Mucosa of gallbladder (tissue), 1 donor: Measurements from ENCODE around the gene CNGA1. TPM values are rescaled to one million over a fixed set of nuclear protein-coding genes. Genes with fewer than 3 reads are reported as not detected.
"Not testable (repeated sequence)": the region's sequence is repeated elsewhere in the genome, so short reads cannot be mapped to it uniquely, and the experiment has no call there.

Experiments
- DNase-seq: peaks from one replicate; pipeline ENCODE4 v3.0.0-alpha.2; 2020; ENCODE audit warnings: low spot score
- total RNA-seq: library from RNA; stranded (reverse); gene quantifications from one replicate; pipeline ENCODE4 v1.2.1, GENCODE V29; 2021
- donor health status: DM: no; HTN: no; CAD: no.

The CNGA1 gene
- total RNA-seq, 1 donor from 2014 or later: 3.3 TPM

GRCh38 chr4:47968847-47969246 lies 47.6 kb downstream of the CNGA1 start:
- no peak for DNase-seq

- no peak for DNase-seq
Observed at GRCh38 chr4:47954677-47955076, 61.8 kb downstream of the CNGA1 start.

GRCh38 chr4:47954245-47954644 lies 62.2 kb downstream of the CNGA1 start:
- no peak for DNase-seq

- DNase-seq: no peak
Observed at GRCh38 chr4:47945930-47946726, 70.4 kb downstream of the CNGA1 start.

- no peak for DNase-seq
Observed at GRCh38 chr4:47942081-47942819, 74.2 kb downstream of the CNGA1 start.

- DNase-seq: no peak
Observed at GRCh38 chr4:47939456-47939855, 77.0 kb downstream of the CNGA1 start.

- DNase-seq: no peak
Observed at GRCh38 chr4:47936336-47936735, 80.1 kb downstream of the CNGA1 start.

GRCh38 chr4:47933840-47934239 lies 82.6 kb downstream of the CNGA1 start:
- DNase-seq: no peak

GRCh38 chr4:47930971-47931804 lies 85.3 kb downstream of the CNGA1 start:
- peak; percentile 31 for DNase-seq

- no peak for DNase-seq
Observed at GRCh38 chr4:47929682-47930201, 86.7 kb downstream of the CNGA1 start.

GRCh38 chr4:47926667-47927258 lies 89.7 kb downstream of the CNGA1 start:
- peak; percentile 54 for DNase-seq

- not testable (repeated sequence) for DNase-seq
Observed at GRCh38 chr4:47923261-47923608, 93.2 kb downstream of the CNGA1 start.

GRCh38 chr4:47922436-47923260 lies 93.8 kb downstream of the CNGA1 start:
- not testable (repeated sequence) for DNase-seq

- DNase-seq: not testable (repeated sequence)
Observed at GRCh38 chr4:47917163-47917562, 99.3 kb downstream of the CNGA1 start.

- DNase-seq: no peak
Observed at GRCh38 chr4:47915378-47915777, 101.1 kb downstream of the CNGA1 start.

GRCh38 chr4:47914926-47915237 lies 101.6 kb downstream of the CNGA1 start:
- no peak for DNase-seq

GRCh38 chr4:47914220-47914925 lies 102.1 kb downstream of the CNGA1 start, which contains the start of gene NFXL1:
Gene NFXL1, minus strand, starts transcription at chr4:47914583. Its CDS starts 380 bp downstream, at chr4:47914203.
- peak; percentile 98 for DNase-seq

GRCh38 chr4:47913861-47914219 lies 102.6 kb downstream of the CNGA1 start:
- peak; percentile 19 for DNase-seq

- no peak for DNase-seq
Observed at GRCh38 chr4:47913330-47913729, 103.2 kb downstream of the CNGA1 start.

- DNase-seq: no peak
Observed at GRCh38 chr4:47907089-47907646, 109.3 kb downstream of the CNGA1 start.
